ENCODE data around the gene CLEC10A. TPM values are rescaled to one million over a fixed set of nuclear protein-coding genes. Genes with fewer than 3 reads are reported as not detected.

Gene CLEC10A
- total and polyA plus RNA-seq, 10 of the 15 experiments (the other 5 are each of a cell fraction or from before 2014, with no cell fraction given) = not detected

DNA sequence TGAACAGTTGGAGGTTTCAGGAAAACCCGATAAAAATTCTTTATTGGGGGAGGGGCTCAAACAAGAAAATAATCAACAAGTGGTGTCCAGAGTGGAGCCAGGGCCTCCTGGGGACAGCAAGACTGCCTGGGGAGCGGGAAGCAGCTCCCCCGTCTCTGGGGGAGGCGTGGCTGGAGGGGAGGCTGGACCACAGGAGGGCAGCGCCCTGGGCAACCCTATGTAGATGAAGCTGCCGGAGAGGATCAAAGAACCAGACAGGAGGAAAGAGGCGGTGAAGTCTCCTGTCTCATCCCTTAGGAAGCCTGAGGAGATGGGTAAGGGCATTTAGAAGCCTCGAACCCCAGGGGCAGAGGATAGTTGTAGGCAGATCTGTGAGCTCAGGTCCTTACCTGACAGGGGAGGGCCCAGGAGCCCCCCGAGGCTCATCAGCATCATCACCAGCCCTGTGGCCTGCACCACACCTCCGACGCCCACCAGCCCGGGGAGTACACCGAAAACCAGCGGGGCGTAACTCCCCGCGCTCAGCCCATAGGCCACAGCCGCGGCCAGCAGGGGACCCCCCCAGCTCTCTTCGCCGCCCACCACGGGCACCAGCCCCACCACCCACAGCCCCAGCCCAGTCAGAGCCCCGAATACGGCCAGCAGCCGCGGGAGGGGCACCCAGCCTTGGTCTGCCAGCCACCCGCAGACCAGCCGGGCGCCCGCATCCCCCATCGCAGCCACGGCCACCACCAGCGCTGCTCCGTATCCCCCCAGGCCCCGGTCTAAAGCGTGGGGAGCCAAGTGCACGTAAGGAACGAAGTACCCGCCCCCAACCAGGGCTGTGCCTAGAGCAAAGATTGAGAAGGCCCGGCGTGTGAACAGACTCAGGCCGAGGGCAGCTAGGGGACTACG lies 38.2 kb downstream of the CLEC10A start:
- WGBS (ENCODE audit: insufficient coverage, insufficient replicate concordance, low lambda C conversion rate, missing lambda C conversion rate) = 20% methylated on average over 41 of the region's 43 CpGs
- ChIA-PET RAD21 (ENCODE audit: unreplicated experiment) (interaction anchor here (0.8 to 1.6 kb wide), 2 partner anchors 91 to 95 kb away, joined by 3 to 4 read pairs; no protein-coding TSS in a partner anchor), CTCF (interaction anchor here (0.7 to 21.9 kb wide), 3 partner anchors 20 to 792 kb away, joined by 3 to 590 read pairs (median 5); partner anchors contain the start of gene KDM6B), POLR2A (interaction anchor here (0.5 to 0.6 kb wide), 2 partner anchors 22 to 132 kb away, joined by 4 read pairs; no protein-coding TSS in a partner anchor), SMC1A (ENCODE audit: uncharacterized antibody, unreplicated experiment) (interaction anchor here (0.7 kb wide), 2 partner anchors 20 to 90 kb away, joined by 3 read pairs; no protein-coding TSS in a partner anchor)
- no TSS peak for BruUV-seq (replicated peaks)
- Histone ChIP-seq H3K36me3 (ENCODE audit: control insufficient read depth in 2 of 2, insufficient read depth in 2 of 2, low read length in 1 of 2) (no peaks in the 10 kb centered on the region; a peak in 1 of 4 replicates), H3K9ac (ENCODE audit: control insufficient read depth, insufficient read depth, low read length) (peak overlapping the region; percentile 58; the same call in 1 of the 2 replicates), H3K27me3 (replicated peaks in 1 of 2; ENCODE audit: control insufficient read depth in 2 of 2, insufficient read depth in 2 of 2, low read length in 1 of 2) (peaks cover 0 to 2% of the 10 kb centered on the region in 2 experiments; a peak in 2 of 4 replicates), H3K9me3 (replicated peaks; ENCODE audit: control insufficient read depth, insufficient read depth, low read length) (no peaks in the 10 kb centered on the region), H3K79me2 (ENCODE audit: control insufficient read depth, insufficient read depth, low read length) (peaks cover under 1% of the 10 kb centered on the region), H3K4me1 (ENCODE audit: control insufficient read depth, insufficient read depth, low read length) (peaks cover 28% of the 10 kb centered on the region), H3K4me2 (ENCODE audit: control insufficient read depth, insufficient read depth) (peak overlapping the region; percentile 82), H3K4me3 (peak overlapping the region; percentile 48; the same call in 1 of the 2 replicates), H2AFZ (ENCODE audit: control insufficient read depth, low read depth, low read length) (peak overlapping the region; percentile 69), H3K27ac (ENCODE audit: control insufficient read depth, insufficient read depth) (no peak overlapping the region), H4K20me1 (ENCODE audit: control insufficient read depth, insufficient read depth) (no peaks in the 10 kb centered on the region)
- intact Hi-C loops (cut with micrococcal nuclease; ENCODE audit: unreplicated experiment) = loop anchor here (10.0 kb wide), 1 partner anchor 393 kb away; the partner anchor contains the start of genes FGF11 and TMEM102
- DNase-seq (ENCODE audit: low read depth, low spot score) (no peak), ATAC-seq (no peak), FAIRE-seq (no peak)
- peak; percentile 32 for TF ChIP-seq RUNX3 (IDR thresholded peaks at IDR 0.05; ENCODE audit: low read length)
- peak in 1 of 2 experiments; percentile 67; a peak in 2 of 3 replicates for TF ChIP-seq EGR1 (IDR thresholded peaks at IDR 0.05; ENCODE audit: borderline replicate concordance in 1 of 2, low read depth in 2 of 2, low read length in 2 of 2)
- no peak for TF ChIP-seq GABPA (IDR thresholded peaks at IDR 0.05; ENCODE audit: low read depth)
- TF ChIP-seq NFXL1 (IDR thresholded peaks at IDR 0.05; ENCODE audit: borderline replicate concordance) = no peak
- peak; percentile 89 for TF ChIP-seq PAX5 (IDR thresholded peaks at IDR 0.05; ENCODE audit: borderline replicate concordance, low read depth, low read length)
- TF ChIP-seq RFX5 (IDR thresholded peaks at IDR 0.05; ENCODE audit: low read depth, low read length) = no peak
- in situ Hi-C loops (cut with MboI) = loop anchor here (5.0 to 25.0 kb wide), 2 partner anchors 255 to 520 kb away; partner anchors contain the start of genes SENP3 and TNFSF13
